Endothelial cell (in vitro differentiated cells): ENCODE results near the gene ECPAS. TPM values are rescaled to one million over a fixed set of nuclear protein-coding genes. Genes with fewer than 3 reads are reported as not detected.

Experiments used
- DNase-seq: peaks from one replicate; pipeline ENCODE4 v3.0.0; 2021; ENCODE audit warnings: low spot score
- H3K27ac Mint-ChIP-seq: one replicate; pipeline ENCODE4 v1.8.0; 2021; ENCODE audit warnings: mixed read lengths, inconsistent platforms; ENCODE audit not compliant: unreplicated experiment
- H3K27me3 Mint-ChIP-seq: one replicate; pipeline ENCODE4 v1.8.0; 2021; ENCODE audit warnings: mild to moderate bottlenecking, moderate library complexity, mixed read lengths, inconsistent platforms; ENCODE audit not compliant: unreplicated experiment
- H3K36me3 Mint-ChIP-seq: one replicate; pipeline ENCODE4 v1.8.0; 2021; ENCODE audit warnings: mild to moderate bottlenecking, low read depth, mixed read lengths, inconsistent platforms; ENCODE audit not compliant: unreplicated experiment
- H3K4me1 Mint-ChIP-seq: one replicate; pipeline ENCODE4 v1.8.0; 2021; ENCODE audit warnings: mild to moderate bottlenecking, mixed read lengths, inconsistent platforms; ENCODE audit not compliant: unreplicated experiment
- H3K4me3 Mint-ChIP-seq: one replicate; pipeline ENCODE4 v1.8.0; 2021; ENCODE audit warnings: mild to moderate bottlenecking, mixed read lengths, inconsistent platforms; ENCODE audit not compliant: unreplicated experiment
- H3K9me3 Mint-ChIP-seq: one replicate; pipeline ENCODE4 v1.8.0; 2021; ENCODE audit warnings: mixed read lengths, inconsistent platforms; ENCODE audit not compliant: unreplicated experiment
- CTCF ChIP-seq: fragments of 200-600 bp; sonication (generic); IDR thresholded peaks from one replicate; pipeline ENCODE4 v1.5.0; 2021; ENCODE audit warnings: antibody characterized with exemption; ENCODE audit not compliant: unreplicated experiment
- total RNA-seq: library from RNA; stranded (reverse); fragmentation: NEBNext Ultra II Directional; extraction: Animal tissue kit (Norgen Biotek cat#: 25700); gene quantifications from one replicate; pipeline ENCODE4 v1.2.1, GENCODE V29; 2021; ENCODE audit not compliant: unreplicated experiment

The ECPAS gene
- total RNA-seq, 1 donor from 2014 or later = 111 TPM

DNA sequence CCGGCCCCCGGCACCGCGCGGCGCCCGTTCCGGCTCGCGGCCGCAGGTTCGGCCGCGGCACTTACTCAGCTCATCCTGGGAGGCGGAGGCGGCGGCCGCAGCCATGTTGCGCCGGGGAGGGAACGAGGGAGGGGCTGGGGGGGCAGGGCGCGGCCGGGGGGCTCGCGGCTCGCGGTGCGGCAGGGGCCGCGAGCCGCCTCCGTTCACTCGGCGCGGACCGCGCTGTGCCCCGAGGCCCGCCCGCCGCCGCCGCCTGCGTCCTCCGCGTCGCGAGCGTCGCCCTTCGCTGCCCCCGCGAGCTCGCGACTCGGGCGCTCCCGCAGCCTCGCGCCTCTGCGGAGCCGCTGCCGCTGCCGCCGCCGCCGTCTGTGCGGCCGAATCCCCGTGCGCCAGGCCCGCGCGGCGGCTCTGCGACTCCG, 735 bp downstream of the ECPAS start:
- Mint-ChIP-seq H3K27ac (no peak overlapping the region), H3K4me3 (no peak overlapping the region), H3K9me3 (no peaks in the 10 kb centered on the region), H3K36me3 (peaks cover 4% of the 10 kb centered on the region), H3K27me3 (peaks cover 8% of the 10 kb centered on the region), H3K4me1 (peaks cover 19% of the 10 kb centered on the region)
- no peak for TF ChIP-seq CTCF
- DNase-seq = no peak

DNA sequence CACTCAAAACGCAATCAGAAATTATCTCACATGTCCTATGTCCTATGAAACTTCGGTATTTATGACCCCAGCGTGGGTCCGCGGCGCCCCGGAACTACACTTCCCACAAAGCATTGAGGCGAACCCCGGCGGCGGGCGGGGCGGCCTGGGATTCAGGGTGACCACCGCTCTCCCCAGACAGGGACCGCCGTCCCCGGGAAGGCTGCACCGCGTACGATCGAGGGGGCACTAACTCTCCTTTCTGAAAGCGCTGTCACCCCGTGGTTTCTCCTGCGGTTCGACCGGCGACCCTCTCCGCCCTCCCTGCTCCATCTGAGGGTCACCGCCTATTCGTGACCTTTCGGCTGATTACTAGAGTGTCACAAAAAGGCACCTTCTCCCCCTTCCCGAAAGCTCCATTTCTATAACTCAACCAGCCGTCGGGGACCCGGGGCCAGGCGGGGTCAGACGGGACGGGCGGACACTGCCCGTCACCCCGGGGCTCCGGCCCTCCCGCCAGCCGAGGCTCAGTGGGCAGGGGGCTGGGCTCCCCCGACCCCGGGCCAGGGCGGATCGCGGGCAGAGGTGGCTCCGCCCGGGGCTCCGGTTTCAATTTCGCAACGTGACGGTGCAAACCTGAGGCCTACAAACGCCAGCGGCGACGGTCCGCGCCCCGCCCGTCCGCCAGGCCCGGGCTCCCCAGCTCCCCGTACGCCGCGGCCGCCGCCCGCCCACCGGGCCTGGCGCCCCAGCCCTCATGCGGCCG, 1.3 kb downstream of the ECPAS start:
- Mint-ChIP-seq H3K36me3 (peaks cover 4% of the 10 kb centered on the region), H3K4me3 (peak overlapping the region; percentile 93), H3K9me3 (no peaks in the 10 kb centered on the region), H3K27me3 (peaks cover 8% of the 10 kb centered on the region), H3K27ac (peak overlapping the region; percentile 78), H3K4me1 (peaks cover 19% of the 10 kb centered on the region)
- TF ChIP-seq CTCF = no peak
- DNase-seq = peak; percentile 66

DNA sequence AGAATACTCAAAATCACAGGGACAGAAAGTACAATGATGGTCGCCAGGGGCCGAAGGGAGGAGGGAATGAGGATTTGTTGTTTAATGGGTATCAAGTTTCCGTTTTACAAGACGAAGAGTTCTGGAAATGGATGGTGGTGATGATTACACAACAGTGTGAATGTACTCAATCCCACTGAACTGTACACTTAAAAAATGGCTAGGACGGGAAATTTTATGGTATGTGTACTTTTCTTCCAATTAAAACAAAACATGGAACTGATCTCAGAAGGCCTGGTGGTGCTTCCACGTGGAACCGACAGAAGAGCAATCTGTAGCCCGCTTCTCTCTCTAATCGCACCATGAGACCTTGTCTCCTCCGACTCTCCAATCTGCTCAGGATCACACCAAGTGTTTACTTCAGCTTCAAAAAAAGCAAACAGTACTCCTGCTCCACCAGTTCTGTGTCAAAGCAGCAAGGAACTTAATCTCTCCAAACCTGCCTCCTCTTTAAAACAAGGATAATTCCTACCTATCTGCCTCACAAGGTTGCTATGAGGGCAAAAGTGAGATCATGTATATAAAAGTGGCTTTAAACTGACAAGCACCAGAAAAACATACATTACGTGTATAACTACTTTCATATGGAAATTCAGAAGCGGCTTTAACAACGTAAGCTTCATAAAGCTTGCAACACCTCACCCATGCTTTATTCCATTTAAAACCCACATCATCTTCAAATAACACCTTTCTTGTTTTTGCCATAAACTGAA, 2.1 kb downstream of the ECPAS start:
- no peak for DNase-seq
- Mint-ChIP-seq H3K4me3 (peak overlapping the region; percentile 93), H3K9me3 (no peaks in the 10 kb centered on the region), H3K27ac (peak overlapping the region; percentile 78), H3K36me3 (peaks cover 4% of the 10 kb centered on the region), H3K4me1 (peaks cover 19% of the 10 kb centered on the region), H3K27me3 (peaks cover 8% of the 10 kb centered on the region)
- TF ChIP-seq CTCF = no peak

GRCh38 chr9:111477677-111478076, 6.5 kb downstream of the ECPAS start:
- H3K4me1 Mint-ChIP-seq = peaks cover 16% of the 10 kb centered on the region
- DNase-seq = no peak

More at GRCh38 chr9:111477677-111478076, 6.5 kb downstream of the ECPAS start:
- TF ChIP-seq CTCF = no peak
- H3K9me3 Mint-ChIP-seq = no peaks in the 10 kb centered on the region
- H3K27me3 Mint-ChIP-seq = peaks cover 7% of the 10 kb centered on the region
- no peaks in the 10 kb centered on the region for H3K36me3 Mint-ChIP-seq
- H3K27ac Mint-ChIP-seq = no peak overlapping the region
- H3K4me3 Mint-ChIP-seq = no peak overlapping the region
